ENCODE measurements around the gene OR4E1.

Gene OR4E1

GRCh38 chr14:21694425-21694824 lies 20.8 kb upstream of the OR4E1 start:
- FAIRE-seq, result no peak

GRCh38 chr14:21686468-21686867 lies 12.8 kb upstream of the OR4E1 start:
- no peak for FAIRE-seq

More at GRCh38 chr14:21694425-21694824, 20.8 kb upstream of the OR4E1 start:
- no peak for TF ChIP-seq POLR2AphosphoS5 (IDR thresholded peaks at IDR 0.05; ENCODE audit: low read depth, low read length)
- TF ChIP-seq TAF1 (IDR thresholded peaks at IDR 0.05; ENCODE audit: borderline replicate concordance, low read depth, low read length), result no peak
- TF ChIP-seq POLR2A (IDR thresholded peaks at IDR 0.05; ENCODE audit: low read depth, low read length), result no peak
- no peak for DNase-seq (ENCODE audit: insufficient read length)

GRCh38 chr14:21680072-21680471 lies 6.5 kb upstream of the OR4E1 start:
- DNase-seq (ENCODE audit: insufficient read length), result no peak
- no peak for TF ChIP-seq POLR2A (IDR thresholded peaks at IDR 0.05; ENCODE audit: low read depth, low read length)
- TF ChIP-seq POLR2AphosphoS5 (IDR thresholded peaks at IDR 0.05; ENCODE audit: low read depth, low read length), result no peak
- no peak for TF ChIP-seq TAF1 (IDR thresholded peaks at IDR 0.05; ENCODE audit: borderline replicate concordance, low read depth, low read length)
- FAIRE-seq, result no peak

More at GRCh38 chr14:21686468-21686867, 12.8 kb upstream of the OR4E1 start:
- no peak for DNase-seq (ENCODE audit: insufficient read length)
- TF ChIP-seq TAF1 (IDR thresholded peaks at IDR 0.05; ENCODE audit: borderline replicate concordance, low read depth, low read length) (no peak), POLR2A (IDR thresholded peaks at IDR 0.05; ENCODE audit: low read depth, low read length) (no peak), POLR2AphosphoS5 (IDR thresholded peaks at IDR 0.05; ENCODE audit: low read depth, low read length) (no peak)

GRCh38 chr14:21675566-21675965 lies 1.9 kb upstream of the OR4E1 start:
- no peak for TF ChIP-seq TAF1 (IDR thresholded peaks at IDR 0.05; ENCODE audit: borderline replicate concordance, low read depth, low read length)
- no peak for TF ChIP-seq POLR2A (IDR thresholded peaks at IDR 0.05; ENCODE audit: low read depth, low read length)
- no peak for TF ChIP-seq POLR2AphosphoS5 (IDR thresholded peaks at IDR 0.05; ENCODE audit: low read depth, low read length)
- DNase-seq (ENCODE audit: insufficient read length) (no peak), FAIRE-seq (no peak)

GRCh38 chr14:21672116-21672515 lies 1.5 kb downstream of the OR4E1 start:
- no peak for FAIRE-seq
- DNase-seq (ENCODE audit: insufficient read length), result no peak
- TF ChIP-seq TAF1 (IDR thresholded peaks at IDR 0.05; ENCODE audit: borderline replicate concordance, low read depth, low read length), result no peak
- TF ChIP-seq POLR2AphosphoS5 (IDR thresholded peaks at IDR 0.05; ENCODE audit: low read depth, low read length), result no peak
- no peak for TF ChIP-seq POLR2A (IDR thresholded peaks at IDR 0.05; ENCODE audit: low read depth, low read length)

GRCh38 chr14:21671371-21671770 lies 2.2 kb downstream of the OR4E1 start:
- TF ChIP-seq POLR2A (IDR thresholded peaks at IDR 0.05; ENCODE audit: low read depth, low read length), result no peak
- TF ChIP-seq TAF1 (IDR thresholded peaks at IDR 0.05; ENCODE audit: borderline replicate concordance, low read depth, low read length), result no peak
- no peak for TF ChIP-seq POLR2AphosphoS5 (IDR thresholded peaks at IDR 0.05; ENCODE audit: low read depth, low read length)
- DNase-seq (ENCODE audit: insufficient read length) (no peak), FAIRE-seq (no peak)

GRCh38 chr14:21669284-21669683 lies 4.3 kb downstream of the OR4E1 start:
- no peak for TF ChIP-seq TAF1 (IDR thresholded peaks at IDR 0.05; ENCODE audit: borderline replicate concordance, low read depth, low read length)
- no peak for TF ChIP-seq POLR2A (IDR thresholded peaks at IDR 0.05; ENCODE audit: low read depth, low read length)
- no peak for TF ChIP-seq POLR2AphosphoS5 (IDR thresholded peaks at IDR 0.05; ENCODE audit: low read depth, low read length)
- DNase-seq (ENCODE audit: insufficient read length) (no peak), FAIRE-seq (no peak)

- no peak for DNase-seq (ENCODE audit: insufficient read length)
- FAIRE-seq, result no peak
- TF ChIP-seq POLR2A (IDR thresholded peaks at IDR 0.05; ENCODE audit: low read depth, low read length), result no peak
- TF ChIP-seq POLR2AphosphoS5 (IDR thresholded peaks at IDR 0.05; ENCODE audit: low read depth, low read length), result no peak
Measured at GRCh38 chr14:21668377-21668776, 5.2 kb downstream of the OR4E1 start.

- DNase-seq (ENCODE audit: insufficient read length) (no peak), FAIRE-seq (no peak)
Measured at GRCh38 chr14:21656980-21657379, 16.6 kb downstream of the OR4E1 start.

GRCh38 chr14:21654215-21654614 lies 19.4 kb downstream of the OR4E1 start:
- DNase-seq (ENCODE audit: insufficient read length) (no peak), FAIRE-seq (no peak)
- no peak for TF ChIP-seq POLR2AphosphoS5 (IDR thresholded peaks at IDR 0.05; ENCODE audit: low read depth, low read length)
- TF ChIP-seq POLR2A (IDR thresholded peaks at IDR 0.05; ENCODE audit: low read depth, low read length), result no peak
- TF ChIP-seq TAF1 (IDR thresholded peaks at IDR 0.05; ENCODE audit: borderline replicate concordance, low read depth, low read length), result no peak

More at GRCh38 chr14:21656980-21657379, 16.6 kb downstream of the OR4E1 start:
- TF ChIP-seq POLR2A (IDR thresholded peaks at IDR 0.05; ENCODE audit: low read depth, low read length) (no peak), POLR2AphosphoS5 (IDR thresholded peaks at IDR 0.05; ENCODE audit: low read depth, low read length) (no peak), TAF1 (IDR thresholded peaks at IDR 0.05; ENCODE audit: borderline replicate concordance, low read depth, low read length) (no peak)

GRCh38 chr14:21653331-21653885 lies 20.2 kb downstream of the OR4E1 start, which contains the start of gene OR4E2:
Gene OR4E2 (plus strand): TSS chr14:21653835. CDS start chr14:21665083, 11,248 bp downstream.
- FAIRE-seq, result no peak
- no peak for DNase-seq (ENCODE audit: insufficient read length)
- no peak for TF ChIP-seq POLR2AphosphoS5 (IDR thresholded peaks at IDR 0.05; ENCODE audit: low read depth, low read length)
- TF ChIP-seq POLR2A (IDR thresholded peaks at IDR 0.05; ENCODE audit: low read depth, low read length), result no peak
- TF ChIP-seq TAF1 (IDR thresholded peaks at IDR 0.05; ENCODE audit: borderline replicate concordance, low read depth, low read length), result no peak

- FAIRE-seq, result no peak
- TF ChIP-seq POLR2A (IDR thresholded peaks at IDR 0.05; ENCODE audit: low read depth, low read length), result no peak
- no peak for TF ChIP-seq POLR2AphosphoS5 (IDR thresholded peaks at IDR 0.05; ENCODE audit: low read depth, low read length)
- TF ChIP-seq TAF1 (IDR thresholded peaks at IDR 0.05; ENCODE audit: borderline replicate concordance, low read depth, low read length), result no peak
- DNase-seq (ENCODE audit: insufficient read length), result no peak
Measured at GRCh38 chr14:21652209-21652808, 21.3 kb downstream of the OR4E1 start.
